Right atrium auricular region (tissue), 2 donors: ENCODE measurements around the gene MTA1. TPM values are rescaled to one million over a fixed set of nuclear protein-coding genes. Genes with fewer than 3 reads are reported as not detected.

Source experiments
- DNase-seq: peaks from one replicate; pipeline ENCODE4 v3.0.0-alpha.2; 2019; ENCODE audit warnings: low spot score
- H3K27ac ChIP-seq, 2 donors: fragments of 200-600 bp; sonication (generic); 1 replicate in 1 of 2; 2 replicates in 1 of 2; pipeline ENCODE4 v1.5.1; 2016 to 2019
- H3K27me3 ChIP-seq, 2 donors: fragments of 200-600 bp; sonication (generic); one replicate each; pipeline versions ENCODE4 v1.5.1 to v1.6.0; 2017 to 2019
- H3K36me3 ChIP-seq: fragments of 200-600 bp; sonication (generic); one replicate; pipeline ENCODE4 v1.5.1; 2016
- H3K4me1 ChIP-seq, 2 donors: fragments of 200-600 bp; sonication (generic); one replicate each; pipeline versions ENCODE4 v1.5.1 to v1.6.0; 2017 to 2019
- H3K4me3 ChIP-seq, 2 donors: fragments of 200-600 bp; sonication (generic); 1 replicate in 1 of 2; 2 replicates in 1 of 2; pipeline ENCODE4 v1.5.1; 2017 to 2019; ENCODE audit warnings: mild to moderate bottlenecking in 1 of 2, moderate library complexity in 1 of 2
- H3K9me3 ChIP-seq, 2 donors: fragments of 200-600 bp; sonication (generic); one replicate each; pipeline ENCODE4 v1.5.1; 2019
- CTCF ChIP-seq, 2 donors: fragments of 200-600 bp; sonication (generic); IDR thresholded peaks; one replicate each; pipeline ENCODE4 v1.5.1; 2019; ENCODE audit warnings: antibody characterized with exemption in 2 of 2
- total RNA-seq, 2 donors: library from RNA; depleted of rRNA; stranded (reverse); fragments of >200 nt; gene quantifications; one replicate each; pipeline ENCODE4 v1.1.0, GENCODE V29; 2016

Gene MTA1
- total RNA-seq, 2 donors from 2014 or later, result 51.9 to 61.7 TPM

DNA sequence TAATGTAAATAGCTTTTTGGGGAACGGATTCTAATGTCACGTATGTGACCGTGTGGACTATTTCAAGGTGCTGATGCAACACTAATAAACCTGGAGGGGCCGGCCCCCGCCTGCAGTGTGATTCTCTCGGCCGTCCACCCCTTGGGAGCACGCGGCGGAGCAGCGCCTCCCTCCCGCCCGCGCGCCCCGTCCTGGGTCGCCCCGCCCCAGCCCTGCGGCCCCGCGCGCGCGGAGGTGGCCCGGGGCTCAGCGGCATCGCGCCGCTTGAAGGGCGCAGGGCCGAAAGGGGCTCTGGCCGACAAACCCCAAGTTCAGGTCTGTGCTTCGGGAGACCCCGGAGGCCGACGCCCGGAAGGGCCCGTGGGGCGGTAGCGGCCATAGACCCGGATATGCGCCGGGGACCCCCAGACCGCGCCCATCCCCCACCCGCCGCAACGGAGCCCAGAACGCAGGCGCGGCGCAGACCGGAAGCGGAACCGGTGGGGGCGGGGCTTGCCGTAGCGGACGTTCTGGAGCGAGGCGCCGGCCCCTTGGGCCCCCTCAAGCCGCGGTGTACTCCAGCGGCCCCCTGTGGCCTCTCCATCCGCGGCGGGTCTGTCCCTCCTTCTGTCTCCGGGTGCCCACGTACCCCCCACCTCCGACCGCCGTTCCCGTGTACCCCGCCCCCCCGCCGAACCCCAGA lies 21.4 kb upstream of the MTA1 start, which contains the start of gene TEX22:
TEX22 (plus strand) TSS at position 495 of the 682 bp plus-strand sequence. CDS start 803 bp downstream, outside the sequence.
- Histone ChIP-seq H3K4me1 (peaks cover 0 to 20% of the 10 kb centered on the region in 2 donors), H3K27me3 (no peaks in the 10 kb centered on the region)
- TF ChIP-seq CTCF (IDR thresholded peaks at IDR 0.05), result peak in 1 of 2 donors; percentile 57

DNA sequence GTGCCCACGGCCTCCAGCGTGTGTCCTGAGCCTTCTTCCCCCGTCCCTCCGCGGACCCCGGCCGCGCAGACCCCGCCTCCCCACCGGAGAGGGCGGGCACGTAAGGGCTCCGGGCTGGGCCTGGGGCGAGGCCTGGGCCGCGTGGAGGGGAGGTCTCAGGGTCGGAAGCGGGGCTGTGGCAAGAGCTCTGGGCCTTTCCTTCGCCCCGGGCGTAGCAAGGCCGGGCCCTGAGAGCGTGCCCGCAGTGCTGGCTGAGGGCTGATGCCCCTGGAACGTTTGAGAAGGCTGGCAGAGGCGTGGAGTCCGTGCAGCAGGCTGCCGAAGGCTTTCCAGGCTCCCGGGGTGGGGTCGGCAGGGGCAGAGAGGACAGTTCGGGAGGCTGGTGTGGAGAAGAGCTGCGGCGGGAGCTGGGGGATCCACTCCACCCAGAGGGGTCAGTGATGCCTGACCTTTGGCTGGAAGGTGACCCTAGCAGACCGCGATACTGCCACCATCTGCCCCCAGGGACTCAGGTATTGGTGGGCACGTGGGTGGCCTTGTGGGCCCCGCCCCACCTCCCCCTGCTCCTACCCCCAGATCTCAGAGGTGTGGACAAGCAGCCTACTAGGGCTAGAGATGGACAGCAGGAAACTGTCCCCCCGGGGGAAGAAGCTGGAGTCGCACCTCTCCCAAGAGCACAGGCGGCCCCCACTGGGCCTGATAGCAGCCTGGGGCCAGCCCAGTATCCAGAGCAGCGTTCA lies 20.7 kb upstream of the MTA1 start:
- no peak for TF ChIP-seq CTCF (IDR thresholded peaks at IDR 0.05)
- DNase-seq, result no peak
- Histone ChIP-seq H3K9me3 (no peaks in the 10 kb centered on the region), H3K27me3 (no peaks in the 10 kb centered on the region), H3K27ac (peak overlapping the region; percentile 89 to 92), H3K4me3 (peak overlapping the region; percentile 70 to 94), H3K4me1 (peaks cover 0 to 20% of the 10 kb centered on the region in 2 donors), H3K36me3 (peaks cover 7% of the 10 kb centered on the region)

More for the DNA sequence above, 21.4 kb upstream of the MTA1 start, which contains the start of gene TEX22:
- Histone ChIP-seq H3K4me3 (peak within 1 kb of the TSS; percentile 70 to 94), H3K27ac (peak within 1 kb of the TSS; percentile 89 to 92), H3K9me3 (no peaks in the 10 kb centered on the region), H3K36me3 (peaks cover 7% of the 10 kb centered on the region)
- peak; percentile 75 for DNase-seq

GRCh38 chr14:105399466-105399775 lies 20.2 kb upstream of the MTA1 start:
- H3K4me3 ChIP-seq, result peak overlapping the region; percentile 70 to 94
- H3K27ac ChIP-seq, result peak overlapping the region; percentile 89 to 92
- TF ChIP-seq CTCF (IDR thresholded peaks at IDR 0.05), result no peak
- H3K27me3 ChIP-seq, result no peaks in the 10 kb centered on the region
- no peak for DNase-seq
- H3K4me1 ChIP-seq, result peaks cover 0 to 20% of the 10 kb centered on the region in 2 donors
- peaks cover 7% of the 10 kb centered on the region for H3K36me3 ChIP-seq
- H3K9me3 ChIP-seq, result no peaks in the 10 kb centered on the region

GRCh38 chr14:105400016-105400415 lies 19.6 kb upstream of the MTA1 start:
- no peak for TF ChIP-seq CTCF (IDR thresholded peaks at IDR 0.05)
- H3K4me1 ChIP-seq, result peaks cover 0 to 20% of the 10 kb centered on the region in 2 donors
- H3K9me3 ChIP-seq, result no peaks in the 10 kb centered on the region
- peak overlapping the region in 1 of 2 donors; percentile 92 for H3K27ac ChIP-seq
- no peaks in the 10 kb centered on the region for H3K27me3 ChIP-seq
- no peak for DNase-seq
- no peak overlapping the region for H3K4me3 ChIP-seq
- peaks cover 7% of the 10 kb centered on the region for H3K36me3 ChIP-seq

GRCh38 chr14:105401699-105402098 lies 17.9 kb upstream of the MTA1 start:
- Histone ChIP-seq H3K4me1 (peaks cover 0 to 20% of the 10 kb centered on the region in 2 donors), H3K27ac (no peak overlapping the region), H3K36me3 (peaks cover 7% of the 10 kb centered on the region), H3K9me3 (no peaks in the 10 kb centered on the region), H3K4me3 (no peak overlapping the region), H3K27me3 (no peaks in the 10 kb centered on the region)
- no peak for DNase-seq
- no peak for TF ChIP-seq CTCF (IDR thresholded peaks at IDR 0.05)
